K562 (cell line): ENCODE results near the gene ELOF1. TPM values are rescaled to one million over a fixed set of nuclear protein-coding genes. Genes with fewer than 3 reads are reported as not detected.

Experiments
- ATF7 ChIP-seq: fragments of 450-650 bp; IDR thresholded peaks from 2 replicates; pipeline ENCODE4 v1.7.1; 2014; ENCODE audit warnings: mild to moderate bottlenecking, moderate library complexity
- ETV5 ChIP-seq: sonication (generic); formaldehyde crosslinking; IDR thresholded peaks from 2 replicates; pipeline ENCODE4 v1.4.0; 2020; ENCODE audit warnings: low read depth, mild to moderate bottlenecking, missing genetic modification reagents
- KHSRP ChIP-seq: fragments of 450-650 bp; IDR thresholded peaks from 2 replicates; pipeline ENCODE4 v1.6.1; 2017
- KLF16 ChIP-seq: IDR thresholded peaks from 2 replicates; pipeline ENCODE4 v1.6.1; 2016; ENCODE audit warnings: antibody characterized with exemption
- LCOR ChIP-seq: sonication (generic); formaldehyde crosslinking; IDR thresholded peaks from 2 replicates; pipeline ENCODE4 v1.8.0; 2022; ENCODE audit warnings: mild to moderate bottlenecking, missing genetic modification reagents
- MED1 ChIP-seq: sonication (generic); formaldehyde crosslinking; IDR thresholded peaks from 2 replicates; pipeline ENCODE4 v1.8.1; 2023; ENCODE audit warnings: missing genetic modification reagents, borderline replicate concordance
- MXI1 ChIP-seq: IDR thresholded peaks from 2 replicates; pipeline ENCODE4 v1.6.1; 2011; ENCODE audit warnings: low read depth, mild to moderate bottlenecking, improper control_type of control experiment, low read length
- NFE2 ChIP-seq: IDR thresholded peaks from 2 replicates; pipeline ENCODE4 v1.6.1; 2014; ENCODE audit warnings: antibody characterized with exemption, low read depth
- PHTF2 ChIP-seq: fragments of 250-450 bp; sonication (Bioruptor Pico); IDR thresholded peaks from 2 replicates; pipeline ENCODE4 v1.5.0; 2021; ENCODE audit warnings: mild to moderate bottlenecking
- RAD51 ChIP-seq: fragments of 450-650 bp; IDR thresholded peaks from 2 replicates; pipeline ENCODE4 v1.7.1; 2016; ENCODE audit warnings: low read depth, mild to moderate bottlenecking, borderline replicate concordance
- RBM39 ChIP-seq: fragments of 200-400 bp; formaldehyde crosslinking; optimal IDR thresholded peaks from 2 replicates; pipeline ENCODE3; 2018; ENCODE audit warnings: low read depth, low read length
- SMAD4 ChIP-seq: fragments of 250-450 bp; sonication (Bioruptor Pico); conservative IDR thresholded peaks from 2 replicates; pipeline ENCODE4 v1.8.0; 2021; ENCODE audit warnings: inconsistent platforms, mild to moderate bottlenecking, moderate library complexity
- SMARCC2 ChIP-seq: fragments of 450-650 bp; IDR thresholded peaks from 2 replicates; pipeline ENCODE4 v1.6.1; 2017; ENCODE audit warnings: antibody characterized with exemption, moderate library complexity, mild to moderate bottlenecking, low read depth
- SOX6 ChIP-seq: fragments of 450-650 bp; IDR thresholded peaks from 2 replicates; pipeline ENCODE4 v1.6.1; 2014; ENCODE audit warnings: mild to moderate bottlenecking
- SRSF1 ChIP-seq: fragments of 200-400 bp; formaldehyde crosslinking; IDR thresholded peaks from 2 replicates; pipeline ENCODE4 v1.6.1; 2017; ENCODE audit warnings: mild to moderate bottlenecking, low read depth, low read length, moderate library complexity
- TEAD1 ChIP-seq, 2 experiments: fragments of 450-650 bp in 1 of 2; sonication (generic) in 1 of 2; formaldehyde crosslinking; IDR thresholded peaks; 2 replicates each; pipeline versions ENCODE4 v1.4.0 to v1.8.0; 2020 to 2022; ENCODE audit warnings: mild to moderate bottlenecking in 2 of 2, missing genetic modification reagents in 1 of 2
- TOE1 ChIP-seq, 2 experiments: fragments of 450-650 bp in 1 of 2; sonication (generic) in 1 of 2; formaldehyde crosslinking in 1 of 2; IDR thresholded peaks; 2 replicates each; pipeline versions ENCODE4 v1.7.1 to v1.8.0; 2016 to 2022; ENCODE audit warnings: borderline replicate concordance in 2 of 2, mild to moderate bottlenecking in 2 of 2, antibody characterized with exemption in 1 of 2, inconsistent platforms in 1 of 2, low read depth in 1 of 2, missing genetic modification reagents in 1 of 2, moderate library complexity in 1 of 2
- TRIM24 ChIP-seq, 2 experiments: fragments of 450-650 bp; IDR thresholded peaks; 2 replicates each; pipeline ENCODE4 v1.6.1; 2016
- ZBTB17 ChIP-seq: fragments of 450-650 bp; formaldehyde crosslinking; IDR thresholded peaks from 2 replicates; pipeline ENCODE4 v1.4.0; 2020; ENCODE audit warnings: mild to moderate bottlenecking
- ZZZ3 ChIP-seq: fragments of 450-650 bp; IDR thresholded peaks from 2 replicates; pipeline ENCODE4 v1.6.1; 2016; ENCODE audit warnings: antibody characterized with exemption, mild to moderate bottlenecking, moderate library complexity
- polyA plus RNA-seq, 8 experiments: library from polyadenylated mRNA; depleted of rRNA in 4 of 8; stranded (reverse) in 5 of 8; unstranded in 3 of 8; fragments of >200 nt; fragmentation: Nextera tagmentation in 2 of 8; fragmentation: Illumina TruSeq in 1 of 8; extraction: Ambion mirVana in 2 of 8; extraction: Trizol in 1 of 8; gene quantifications; 2 replicates each; pipeline versions ENCODE4 v1.2.1 to v1.2.3, GENCODE V29; 2011 to 2014; ENCODE audit warnings: inconsistent platforms in 1 of 8, missing spikeins in 1 of 8
- total RNA-seq, 7 experiments: library from RNA; depleted of rRNA in 6 of 7; stranded (reverse); fragments of >200 nt in 6 of 7; fragmentation: Illumina TruSeq in 2 of 7; extraction: Trizol in 2 of 7; gene quantifications; 2 replicates each; pipeline versions ENCODE4 v1.2.1 to v1.2.3, GENCODE V29; 2011 to 2021; ENCODE audit warnings: low replicate concordance in 1 of 7
- TF ChIP-seq, protein P1 (sequence below): fragments of 450-650 bp; IDR thresholded peaks from 2 replicates; pipeline ENCODE4 v1.6.1; 2014; ENCODE audit warnings: low read depth, mild to moderate bottlenecking, moderate library complexity, borderline replicate concordance
- TF ChIP-seq, protein P2 (sequence below): fragments of 250-450 bp; sonication (Bioruptor Pico); IDR thresholded peaks from 2 replicates; pipeline ENCODE4 v1.4.0; 2020; ENCODE audit warnings: borderline replicate concordance
- TF ChIP-seq, protein P3 (sequence below): sonication (generic); formaldehyde crosslinking; IDR thresholded peaks from 2 replicates; pipeline ENCODE4 v1.8.0; 2022; ENCODE audit warnings: missing genetic modification reagents, mild to moderate bottlenecking, moderate library complexity, borderline replicate concordance
- TF ChIP-seq, protein P4 (sequence below), 2 experiments: fragments of 250-450 bp in 1 of 2; fragments of 450-650 bp in 1 of 2; sonication (Bioruptor Pico) in 1 of 2; IDR thresholded peaks; 2 replicates each; pipeline versions ENCODE4 v1.6.1 to v1.8.0; 2016 to 2021; ENCODE audit warnings: mild to moderate bottlenecking in 2 of 2, moderate library complexity in 2 of 2, missing compliant biosample characterization in 1 of 2, missing genetic modification characterization in 1 of 2

Gene ELOF1
- total and polyA plus RNA-seq, 9 of the 15 experiments (the other 6 are each of a cell fraction or from before 2014, with no cell fraction given): 16.7 to 147 (median 74.2) TPM

DNA sequence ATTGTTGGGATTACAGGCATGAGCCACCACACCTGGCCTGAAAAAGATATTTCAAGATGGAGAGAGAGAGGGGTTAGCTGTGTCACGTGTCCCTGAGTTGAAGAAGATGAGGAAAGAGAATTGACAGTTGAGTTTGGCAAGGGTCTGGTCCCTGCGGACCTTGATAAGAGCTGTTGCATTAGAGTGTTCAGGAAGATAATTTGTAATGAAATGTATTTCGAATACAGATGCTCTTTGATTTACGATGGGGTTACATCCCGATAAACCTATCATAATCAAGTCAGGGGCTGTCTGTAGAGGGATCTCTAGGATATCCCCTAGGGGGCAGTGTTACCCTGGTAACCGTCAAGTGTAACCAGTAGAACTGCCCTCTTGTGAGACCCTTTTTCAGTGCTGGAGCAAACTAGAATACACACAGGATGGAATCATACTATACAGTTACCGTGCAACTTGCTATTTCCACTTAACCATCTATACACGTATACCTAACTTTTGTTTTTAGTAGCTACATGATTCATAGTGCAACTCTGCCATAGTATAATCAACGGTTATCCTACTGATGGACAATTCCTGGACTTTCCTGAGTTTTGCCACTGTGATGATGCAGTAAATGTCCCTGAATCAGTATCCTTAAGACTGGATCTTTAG, 1.5 kb upstream of the ELOF1 start (continued):
- TF ChIP-seq, protein P1, sequence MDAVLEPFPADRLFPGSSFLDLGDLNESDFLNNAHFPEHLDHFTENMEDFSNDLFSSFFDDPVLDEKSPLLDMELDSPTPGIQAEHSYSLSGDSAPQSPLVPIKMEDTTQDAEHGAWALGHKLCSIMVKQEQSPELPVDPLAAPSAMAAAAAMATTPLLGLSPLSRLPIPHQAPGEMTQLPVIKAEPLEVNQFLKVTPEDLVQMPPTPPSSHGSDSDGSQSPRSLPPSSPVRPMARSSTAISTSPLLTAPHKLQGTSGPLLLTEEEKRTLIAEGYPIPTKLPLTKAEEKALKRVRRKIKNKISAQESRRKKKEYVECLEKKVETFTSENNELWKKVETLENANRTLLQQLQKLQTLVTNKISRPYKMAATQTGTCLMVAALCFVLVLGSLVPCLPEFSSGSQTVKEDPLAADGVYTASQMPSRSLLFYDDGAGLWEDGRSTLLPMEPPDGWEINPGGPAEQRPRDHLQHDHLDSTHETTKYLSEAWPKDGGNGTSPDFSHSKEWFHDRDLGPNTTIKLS: no peak
- TF ChIP-seq, protein P2, sequence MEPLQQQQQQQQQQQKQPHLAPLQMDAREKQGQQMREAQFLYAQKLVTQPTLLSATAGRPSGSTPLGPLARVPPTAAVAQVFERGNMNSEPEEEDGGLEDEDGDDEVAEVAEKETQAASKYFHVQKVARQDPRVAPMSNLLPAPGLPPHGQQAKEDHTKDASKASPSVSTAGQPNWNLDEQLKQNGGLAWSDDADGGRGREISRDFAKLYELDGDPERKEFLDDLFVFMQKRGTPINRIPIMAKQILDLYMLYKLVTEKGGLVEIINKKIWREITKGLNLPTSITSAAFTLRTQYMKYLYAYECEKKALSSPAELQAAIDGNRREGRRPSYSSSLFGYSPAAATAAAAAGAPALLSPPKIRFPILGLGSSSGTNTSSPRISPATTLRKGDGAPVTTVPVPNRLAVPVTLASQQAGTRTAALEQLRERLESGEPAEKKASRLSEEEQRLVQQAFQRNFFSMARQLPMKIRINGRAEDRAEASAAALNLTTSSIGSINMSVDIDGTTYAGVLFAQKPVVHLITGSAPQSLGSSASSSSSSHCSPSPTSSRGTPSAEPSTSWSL (CRISPR knock-in tag): no peak
- no peak for TF ChIP-seq MED1
- TF ChIP-seq RAD51: peak; percentile 66; the same call in 1 of the 2 replicates
- TF ChIP-seq, protein P3, sequence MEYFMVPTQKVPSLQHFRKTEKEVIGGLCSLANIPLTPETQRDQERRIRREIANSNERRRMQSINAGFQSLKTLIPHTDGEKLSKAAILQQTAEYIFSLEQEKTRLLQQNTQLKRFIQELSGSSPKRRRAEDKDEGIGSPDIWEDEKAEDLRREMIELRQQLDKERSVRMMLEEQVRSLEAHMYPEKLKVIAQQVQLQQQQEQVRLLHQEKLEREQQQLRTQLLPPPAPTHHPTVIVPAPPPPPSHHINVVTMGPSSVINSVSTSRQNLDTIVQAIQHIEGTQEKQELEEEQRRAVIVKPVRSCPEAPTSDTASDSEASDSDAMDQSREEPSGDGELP (CRISPR knock-in tag): 0 out of 2 replicates have a peak, but pooled peaks have one; percentile 43
- no peak for TF ChIP-seq PHTF2 (CRISPR knock-in tag)
- no peak for TF ChIP-seq SRSF1
- peak; percentile 65; the same call in 1 of the 2 replicates for TF ChIP-seq SMARCC2
- peak; percentile 58; the same call in 1 of the 2 replicates for TF ChIP-seq KHSRP
- 0 out of 2 replicates have a peak, but pooled peaks have one; percentile 60 for TF ChIP-seq SMAD4 (CRISPR knock-in tag)
- peak; percentile 81 to 91 for TF ChIP-seq TRIM24 (IDR thresholded peaks at IDR 0.05)
- TF ChIP-seq, protein P4, sequence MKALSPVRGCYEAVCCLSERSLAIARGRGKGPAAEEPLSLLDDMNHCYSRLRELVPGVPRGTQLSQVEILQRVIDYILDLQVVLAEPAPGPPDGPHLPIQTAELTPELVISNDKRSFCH (CRISPR knock-in tag; IDR thresholded peaks at IDR 0.05): no peak
- TF ChIP-seq, protein P4 (tag; IDR thresholded peaks at IDR 0.05): peak; percentile 84
- TF ChIP-seq TEAD1 (CRISPR knock-in tag; IDR thresholded peaks at IDR 0.05): peak in 1 of 2 experiments; percentile 16; a peak in 2 of 4 replicates
- no peak; the same call in 1 of the 2 replicates for TF ChIP-seq TOE1 (IDR thresholded peaks at IDR 0.05; ENCODE audit: borderline replicate concordance)
- peak; percentile 24; the same call in 1 of the 2 replicates for TF ChIP-seq TOE1 (CRISPR knock-in tag; IDR thresholded peaks at IDR 0.05; ENCODE audit: borderline replicate concordance, low read depth)
- peak; percentile 72; the same call in 1 of the 2 replicates for TF ChIP-seq ATF7
- TF ChIP-seq LCOR (CRISPR knock-in tag): peak; percentile 90
- peak; percentile 35 for TF ChIP-seq NFE2
- TF ChIP-seq ETV5 (CRISPR knock-in tag): 0 out of 2 replicates have a peak, but pooled peaks have one; percentile 41
- no peak for TF ChIP-seq RBM39
- TF ChIP-seq SOX6: peak; percentile 84
- peak; percentile 89 for TF ChIP-seq KLF16
- TF ChIP-seq ZBTB17: no peak
- TF ChIP-seq MXI1: no peak; the same call in 1 of the 2 replicates
- TF ChIP-seq ZZZ3: no peak
